A549 treated with RU486 at 1 μM for 4 hours (cell line): ENCODE results near the gene DRGX. TPM values are rescaled to one million over a fixed set of nuclear protein-coding genes. Genes with fewer than 3 reads are reported as not detected.

Experiments used
- total RNA-seq: library from RNA; stranded (reverse); fragments of 200-300 nt; extraction: Qiagen RNA extraction; gene quantifications from 5 replicates; pipeline ENCODE4 v1.2.3, GENCODE V29; 2022; ENCODE audit warnings: low read depth

DRGX gene
- 0.03 TPM in 1 of 5 replicates, not detected in the others for total RNA-seq

DNA sequence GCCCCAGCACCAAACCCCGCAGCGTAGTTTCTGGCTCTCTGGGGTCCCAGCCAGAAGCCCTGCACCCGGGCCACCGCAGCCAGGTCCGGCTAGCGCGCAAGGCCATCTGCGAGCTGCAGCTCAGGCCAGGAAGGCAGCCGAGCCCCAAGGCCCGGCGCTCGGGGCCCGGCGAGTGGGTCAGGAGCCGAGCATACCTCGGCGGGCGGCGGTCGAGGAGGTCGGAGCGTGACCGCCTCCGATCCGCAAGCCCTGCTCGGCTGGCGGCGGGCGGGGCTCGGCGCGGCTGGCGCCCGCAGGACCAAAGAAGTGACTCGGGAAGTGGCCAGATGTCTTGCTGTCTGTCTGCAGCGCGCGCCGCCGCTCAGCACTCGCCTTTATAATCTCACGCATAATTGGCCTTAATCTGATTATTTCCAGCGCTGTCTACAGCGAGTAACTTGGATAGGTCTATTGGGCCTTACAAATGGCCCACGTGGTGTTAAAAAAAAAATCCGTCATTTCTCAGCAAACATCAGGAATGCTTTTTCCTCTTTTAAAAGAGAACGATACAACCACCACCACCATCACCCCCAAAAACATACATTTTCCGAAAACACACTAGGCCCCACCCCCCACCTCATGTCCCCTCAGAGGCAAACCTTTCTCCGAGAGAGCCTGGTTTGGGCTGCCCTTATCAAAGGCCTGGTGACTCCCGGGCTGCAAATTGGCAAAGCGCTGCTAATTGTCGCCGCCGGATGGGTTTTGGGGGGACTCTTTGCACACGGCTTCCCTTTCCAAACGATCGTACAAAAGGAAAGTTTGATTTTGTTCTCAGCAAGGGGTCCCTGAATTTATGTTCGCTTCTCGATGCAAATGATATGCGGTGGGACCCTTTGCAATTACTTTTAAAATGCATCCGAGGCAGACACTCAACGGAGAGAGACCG is at the start of gene DRGX:
DRGX (minus strand) TSS at position 349 of the 925 bp plus-strand sequence. CDS start 649 bp downstream, outside the sequence.

Other genes starting within 250 kb of the DRGX start
- gene TMEM273, start 207.7 kb downstream of the DRGX start, total RNA-seq: not detected in 5 replicates
- not detected in 5 replicates for gene C10orf71, start 96.9 kb downstream of the DRGX start, total RNA-seq
- 5.2 to 6.4 TPM (median 5.5 TPM) in 5 replicates for gene ERCC6, start 143.0 kb upstream of the DRGX start, total RNA-seq
- not detected in 5 replicates for gene SLC18A3, start 214.2 kb upstream of the DRGX start, total RNA-seq
- not detected in 5 replicates for gene CHAT, start 217.9 kb upstream of the DRGX start, total RNA-seq